ENCODE results near the gene ZIC5.

ZIC5 gene

GRCh38 chr13:99969919-99970650 is 1.5 kb downstream of the ZIC5 start:
- in situ Hi-C loops (cut with HindIII; ENCODE audit: low pct_unique_long_range_greater_than_20kb, low sequenced_read_pairs) = no loop called here
- no peak for DNase-seq (ENCODE audit: low read depth in 1 of 2, low spot score in 1 of 2)
- TF ChIP-seq JUND (IDR thresholded peaks at IDR 0.05; ENCODE audit: low read depth) = no peak

- TF ChIP-seq JUND (IDR thresholded peaks at IDR 0.05; ENCODE audit: low read depth) = no peak
- DNase-seq (ENCODE audit: low read depth in 1 of 2, low spot score in 1 of 2) = no peak
- in situ Hi-C loops (cut with HindIII; ENCODE audit: low pct_unique_long_range_greater_than_20kb, low sequenced_read_pairs) = no loop called here
Measured at GRCh38 chr13:99969453-99969918, 2.1 kb downstream of the ZIC5 start.

- no peak for TF ChIP-seq JUND (IDR thresholded peaks at IDR 0.05; ENCODE audit: low read depth)
- no peak for DNase-seq (ENCODE audit: low read depth in 1 of 2, low spot score in 1 of 2)
- in situ Hi-C loops (cut with HindIII; ENCODE audit: low pct_unique_long_range_greater_than_20kb, low sequenced_read_pairs) = no loop called here
Measured at GRCh38 chr13:99968521-99969452, 2.8 kb downstream of the ZIC5 start.

GRCh38 chr13:99967869-99968520 is 3.6 kb downstream of the ZIC5 start:
- DNase-seq (ENCODE audit: low read depth in 1 of 2, low spot score in 1 of 2) = no peak
- TF ChIP-seq JUND (IDR thresholded peaks at IDR 0.05; ENCODE audit: low read depth) = no peak
- in situ Hi-C loops (cut with HindIII; ENCODE audit: low pct_unique_long_range_greater_than_20kb, low sequenced_read_pairs) = no loop called here

- DNase-seq (ENCODE audit: low read depth in 1 of 2, low spot score in 1 of 2) = no peak
- in situ Hi-C loops (cut with HindIII; ENCODE audit: low pct_unique_long_range_greater_than_20kb, low sequenced_read_pairs) = no loop called here
- no peak for TF ChIP-seq JUND (IDR thresholded peaks at IDR 0.05; ENCODE audit: low read depth)
Measured at GRCh38 chr13:99967498-99967868, 4.1 kb downstream of the ZIC5 start.

- DNase-seq (ENCODE audit: low read depth in 1 of 2, low spot score in 1 of 2) = no peak
- in situ Hi-C loops (cut with HindIII; ENCODE audit: low pct_unique_long_range_greater_than_20kb, low sequenced_read_pairs) = no loop called here
- TF ChIP-seq JUND (IDR thresholded peaks at IDR 0.05; ENCODE audit: low read depth) = no peak
Measured at GRCh38 chr13:99966064-99966805, 5.3 kb downstream of the ZIC5 start.

- in situ Hi-C loops (cut with HindIII; ENCODE audit: low pct_unique_long_range_greater_than_20kb, low sequenced_read_pairs) = no loop called here
- no peak for TF ChIP-seq JUND (IDR thresholded peaks at IDR 0.05; ENCODE audit: low read depth)
- DNase-seq (ENCODE audit: low read depth in 1 of 2, low spot score in 1 of 2) = no peak
Measured at GRCh38 chr13:99965329-99966000, 6.1 kb downstream of the ZIC5 start.

- TF ChIP-seq JUND (IDR thresholded peaks at IDR 0.05; ENCODE audit: low read depth) = no peak
- DNase-seq (ENCODE audit: low read depth in 1 of 2, low spot score in 1 of 2) = no peak
- in situ Hi-C loops (cut with HindIII; ENCODE audit: low pct_unique_long_range_greater_than_20kb, low sequenced_read_pairs) = no loop called here
Measured at GRCh38 chr13:99963816-99964339, 7.7 kb downstream of the ZIC5 start.

- TF ChIP-seq JUND (IDR thresholded peaks at IDR 0.05; ENCODE audit: low read depth) = no peak
- DNase-seq (ENCODE audit: low read depth in 1 of 2, low spot score in 1 of 2) = no peak
- in situ Hi-C loops (cut with HindIII; ENCODE audit: low pct_unique_long_range_greater_than_20kb, low sequenced_read_pairs) = no loop called here
Measured at GRCh38 chr13:99962242-99962641, 9.3 kb downstream of the ZIC5 start.

- in situ Hi-C loops (cut with HindIII; ENCODE audit: low pct_unique_long_range_greater_than_20kb, low sequenced_read_pairs) = no loop called here
- no peak for TF ChIP-seq JUND (IDR thresholded peaks at IDR 0.05; ENCODE audit: low read depth)
- DNase-seq (ENCODE audit: low read depth in 1 of 2, low spot score in 1 of 2) = no peak
Measured at GRCh38 chr13:99961636-99962035, 9.9 kb downstream of the ZIC5 start.

- DNase-seq (ENCODE audit: low read depth in 1 of 2, low spot score in 1 of 2) = no peak
- in situ Hi-C loops (cut with HindIII; ENCODE audit: low pct_unique_long_range_greater_than_20kb, low sequenced_read_pairs) = no loop called here
- TF ChIP-seq JUND (IDR thresholded peaks at IDR 0.05; ENCODE audit: low read depth) = no peak
Measured at GRCh38 chr13:99960663-99961311, 10.8 kb downstream of the ZIC5 start.

Data from T47D (cell line).